MM.1S (cell line): ENCODE measurements around the gene NCOR2.

Source experiments
- DNase-seq: peaks from one replicate; pipeline ENCODE4 v3.0.0-alpha.2; 2015
- H2AFZ ChIP-seq: fragments of 300-600 bp; sonication (generic); 2 replicates; pipeline ENCODE4 v1.6.0; 2016; ENCODE audit warnings: antibody characterized with exemption, low read length
- H3F3A ChIP-seq: fragments of 300-600 bp; sonication (generic); 2 replicates; pipeline ENCODE4 v1.6.1; 2016; ENCODE audit warnings: mild to moderate bottlenecking, antibody characterized with exemption, low read length, moderate library complexity, mixed read lengths; ENCODE audit not compliant: insufficient read depth
- H3K27ac ChIP-seq: fragments of 300-600 bp; sonication (generic); 2 replicates; pipeline ENCODE4 v1.5.1; 2016; ENCODE audit warnings: mild to moderate bottlenecking, low read length
- H3K27me3 ChIP-seq: fragments of 300-600 bp; sonication (generic); replicated peaks from 2 replicates; pipeline ENCODE4 v1.6.0; 2016; ENCODE audit warnings: low read length; ENCODE audit not compliant: insufficient read depth
- H3K36me3 ChIP-seq: fragments of 300-600 bp; sonication (generic); replicated peaks from 2 replicates; pipeline ENCODE4 v1.6.1; 2016; ENCODE audit warnings: mild to moderate bottlenecking, low read length, mixed read lengths; ENCODE audit not compliant: insufficient read depth
- H3K4me1 ChIP-seq: fragments of 300-600 bp; sonication (generic); 2 replicates; pipeline ENCODE4 v1.6.1; 2016; ENCODE audit warnings: low read length, mixed read lengths
- H3K4me2 ChIP-seq: fragments of 300-600 bp; sonication (generic); 2 replicates; pipeline ENCODE4 v1.6.0; 2016; ENCODE audit warnings: low read depth, low read length
- H3K4me3 ChIP-seq: fragments of 300-600 bp; sonication (generic); 2 replicates; pipeline ENCODE4 v1.5.1; 2016; ENCODE audit warnings: low read length, mixed read lengths
- H3K79me2 ChIP-seq: fragments of 300-600 bp; sonication (generic); 2 replicates; pipeline ENCODE4 v1.6.1; 2016; ENCODE audit warnings: mixed run types, low read length, mixed read lengths
- H3K9ac ChIP-seq: fragments of 300-600 bp; sonication (generic); 2 replicates; pipeline ENCODE4 v1.6.1; 2016; ENCODE audit warnings: low read length, mixed read lengths
- H3K9me2 ChIP-seq: fragments of 300-600 bp; sonication (generic); replicated peaks from 2 replicates; pipeline ENCODE4 v1.6.1; 2016; ENCODE audit warnings: mild to moderate bottlenecking, low read length, mixed read lengths; ENCODE audit not compliant: insufficient read depth
- H3K9me3 ChIP-seq: fragments of 300-600 bp; sonication (generic); replicated peaks from 2 replicates; pipeline ENCODE4 v1.6.1; 2016; ENCODE audit warnings: mild to moderate bottlenecking, low read length, mixed read lengths; ENCODE audit not compliant: insufficient read depth
- H4K20me1 ChIP-seq: fragments of 300-600 bp; sonication (generic); 2 replicates; pipeline ENCODE4 v1.6.1; 2016; ENCODE audit warnings: mild to moderate bottlenecking, low read length, moderate library complexity, mixed read lengths; ENCODE audit not compliant: insufficient read depth
- CTCF ChIP-seq: fragments of 300-600 bp; sonication (generic); IDR thresholded peaks from 2 replicates; pipeline ENCODE4 v1.5.1; 2016; ENCODE audit warnings: antibody characterized with exemption, low read length, mixed read lengths
- EZH2 ChIP-seq: fragments of 300-600 bp; sonication (generic); optimal IDR thresholded peaks from 2 replicates; pipeline ENCODE3; 2017; ENCODE audit warnings: low read depth, mild to moderate bottlenecking, antibody characterized with exemption, low read length, mixed read lengths
- EZH2phosphoT487 ChIP-seq: fragments of 300-600 bp; sonication (generic); IDR thresholded peaks from 2 replicates; pipeline ENCODE4 v1.6.1; 2018; ENCODE audit warnings: antibody characterized with exemption, low read length

Gene NCOR2

GRCh38 chr12:124578854-124579253 is 11.4 kb upstream of the NCOR2 start:
- Histone ChIP-seq H3K79me2 (no peaks in the 10 kb centered on the region), H3K27me3 (no peaks in the 10 kb centered on the region), H2AFZ (no peak overlapping the region), H3K4me1 (no peaks in the 10 kb centered on the region), H3K27ac (no peak overlapping the region), H4K20me1 (no peaks in the 10 kb centered on the region), H3K9me2 (no peaks in the 10 kb centered on the region), H3K4me2 (no peak overlapping the region), H3K9me3 (no peaks in the 10 kb centered on the region), H3K4me3 (no peak overlapping the region), H3K9ac (no peak overlapping the region), H3F3A (no peaks in the 10 kb centered on the region), H3K36me3 (no peaks in the 10 kb centered on the region)
- TF ChIP-seq EZH2, result no peak
- DNase-seq, result no peak

- Histone ChIP-seq H3K4me3 (no peak overlapping the region), H3F3A (no peaks in the 10 kb centered on the region), H2AFZ (no peak overlapping the region), H3K4me1 (no peaks in the 10 kb centered on the region), H3K9me2 (no peaks in the 10 kb centered on the region), H3K9ac (no peak overlapping the region), H3K27ac (no peak overlapping the region), H3K27me3 (no peaks in the 10 kb centered on the region), H4K20me1 (no peaks in the 10 kb centered on the region), H3K9me3 (no peaks in the 10 kb centered on the region), H3K4me2 (no peak overlapping the region), H3K36me3 (no peaks in the 10 kb centered on the region), H3K79me2 (no peaks in the 10 kb centered on the region)
- no peak for DNase-seq
- TF ChIP-seq EZH2phosphoT487, result no peak
Measured at GRCh38 chr12:124578445-124578844, 11.0 kb upstream of the NCOR2 start.

GRCh38 chr12:124577986-124578385 is 10.6 kb upstream of the NCOR2 start:
- no peaks in the 10 kb centered on the region for H4K20me1 ChIP-seq
- no peak overlapping the region for H3K4me3 ChIP-seq
- H3K4me1 ChIP-seq, result no peaks in the 10 kb centered on the region
- no peak overlapping the region for H3K27ac ChIP-seq
- no peak for DNase-seq
- H2AFZ ChIP-seq, result no peak overlapping the region
- TF ChIP-seq EZH2, result no peak
- H3F3A ChIP-seq, result no peaks in the 10 kb centered on the region
- H3K36me3 ChIP-seq, result no peaks in the 10 kb centered on the region
- H3K9me3 ChIP-seq, result no peaks in the 10 kb centered on the region
- H3K27me3 ChIP-seq, result no peaks in the 10 kb centered on the region
- H3K79me2 ChIP-seq, result no peaks in the 10 kb centered on the region
- H3K9me2 ChIP-seq, result no peaks in the 10 kb centered on the region
- H3K9ac ChIP-seq, result no peak overlapping the region
- H3K4me2 ChIP-seq, result no peak overlapping the region

GRCh38 chr12:124577374-124577773 is 10.0 kb upstream of the NCOR2 start:
- Histone ChIP-seq H3K27ac (no peak overlapping the region), H3K4me1 (no peaks in the 10 kb centered on the region)

More at GRCh38 chr12:124577374-124577773, 10.0 kb upstream of the NCOR2 start:
- Histone ChIP-seq H3K36me3 (no peaks in the 10 kb centered on the region), H3K4me3 (no peak overlapping the region), H3K79me2 (no peaks in the 10 kb centered on the region), H3F3A (no peaks in the 10 kb centered on the region), H3K4me2 (no peak overlapping the region), H3K27me3 (no peaks in the 10 kb centered on the region), H3K9me2 (no peaks in the 10 kb centered on the region), H3K9ac (no peak overlapping the region), H4K20me1 (no peaks in the 10 kb centered on the region), H2AFZ (no peak overlapping the region), H3K9me3 (no peaks in the 10 kb centered on the region)
- no peak for DNase-seq
- TF ChIP-seq CTCF (no peak), EZH2phosphoT487 (no peak), EZH2 (no peak)
